ENCODE data around the gene RDH13. TPM values are rescaled to one million over a fixed set of nuclear protein-coding genes. Genes with fewer than 3 reads are reported as not detected.
"Not testable (repeated sequence)": the region's sequence is repeated elsewhere in the genome, so short reads cannot be mapped to it uniquely, and the experiment has no call there.

The RDH13 gene
- total RNA-seq, result 43.4 TPM
- long read RNA-seq, transcript RDH13-223 (7 exons, 1,931 nt), result major isoform, 68 of 83 reads
- long read RNA-seq, partial matches to known transcripts, result 1 of 83 reads
- long read RNA-seq, other reads (novel, unspliced or antisense), result 14 of 83 reads

- DNase-seq (ENCODE audit: low spot score), result peak; percentile 96
- intact Hi-C loops (cut with DNase I), result no loop called here
Observed at GRCh38 chr19:55062735-55063491, at the start of gene RDH13. TSS of gene RDH13 (minus strand) at chr19:55063148. CDS start at chr19:55063032, 116 bp downstream.

GRCh38 chr19:55112246-55112776 is 49.4 kb upstream of the RDH13 start:
- intact Hi-C loops (cut with DNase I), result no loop called here
- no peak for DNase-seq (ENCODE audit: low spot score)

- intact Hi-C loops (cut with DNase I), result no loop called here
- DNase-seq (ENCODE audit: low spot score), result no peak
Observed at GRCh38 chr19:55111238-55111831, 48.4 kb upstream of the RDH13 start.

- no peak for DNase-seq (ENCODE audit: low spot score)
- intact Hi-C loops (cut with DNase I), result no loop called here
Observed at GRCh38 chr19:55109527-55110291, 46.8 kb upstream of the RDH13 start.

GRCh38 chr19:55107252-55107651 is 44.3 kb upstream of the RDH13 start:
- not testable (repeated sequence) for DNase-seq (ENCODE audit: low spot score)

GRCh38 chr19:55106591-55106990 is 43.6 kb upstream of the RDH13 start:
- intact Hi-C loops (cut with DNase I), result no loop called here
- DNase-seq (ENCODE audit: low spot score), result no peak

More at GRCh38 chr19:55107252-55107651, 44.3 kb upstream of the RDH13 start:
- intact Hi-C loops (cut with DNase I), result not testable (repeated sequence)

- intact Hi-C loops (cut with DNase I), result no loop called here
- DNase-seq (ENCODE audit: low spot score), result no peak
Observed at GRCh38 chr19:55105237-55105636, 42.3 kb upstream of the RDH13 start.

GRCh38 chr19:55103190-55103589 is 40.2 kb upstream of the RDH13 start:
- intact Hi-C loops (cut with DNase I), result no loop called here
- no peak for DNase-seq (ENCODE audit: low spot score)

- intact Hi-C loops (cut with DNase I), result no loop called here
- no peak for DNase-seq (ENCODE audit: low spot score)
Observed at GRCh38 chr19:55101261-55101660, 38.3 kb upstream of the RDH13 start.

GRCh38 chr19:55099557-55100506 is 36.9 kb upstream of the RDH13 start:
- DNase-seq (ENCODE audit: low spot score), result no peak
- intact Hi-C loops (cut with DNase I), result no loop called here

- intact Hi-C loops (cut with DNase I), result no loop called here
- DNase-seq (ENCODE audit: low spot score), result no peak
Observed at GRCh38 chr19:55098716-55099556, 36.0 kb upstream of the RDH13 start.

- intact Hi-C loops (cut with DNase I), result no loop called here
- no peak for DNase-seq (ENCODE audit: low spot score)
Observed at GRCh38 chr19:55097864-55098715, 35.1 kb upstream of the RDH13 start.

GRCh38 chr19:55096061-55096701 is 33.2 kb upstream of the RDH13 start:
- intact Hi-C loops (cut with DNase I), result no loop called here
- no peak for DNase-seq (ENCODE audit: low spot score)

GRCh38 chr19:55095260-55096060 is 32.5 kb upstream of the RDH13 start:
- no peak for DNase-seq (ENCODE audit: low spot score)
- intact Hi-C loops (cut with DNase I), result no loop called here

- intact Hi-C loops (cut with DNase I), result no loop called here
Observed at GRCh38 chr19:55094456-55095259, 31.7 kb upstream of the RDH13 start.

More at GRCh38 chr19:55094456-55095259, 31.7 kb upstream of the RDH13 start:
- DNase-seq (ENCODE audit: low spot score), result no peak

Measured in cardiac septum (tissue), 1 donor.